ENCODE results near the gene PXT1.

Gene PXT1

GRCh38 chr6:36431197-36431596 is 11.5 kb downstream of the PXT1 start:
- H3K4me3 ChIP-seq (ENCODE audit: low read depth, low read length): no peak overlapping the region
- TF ChIP-seq, protein P1, sequence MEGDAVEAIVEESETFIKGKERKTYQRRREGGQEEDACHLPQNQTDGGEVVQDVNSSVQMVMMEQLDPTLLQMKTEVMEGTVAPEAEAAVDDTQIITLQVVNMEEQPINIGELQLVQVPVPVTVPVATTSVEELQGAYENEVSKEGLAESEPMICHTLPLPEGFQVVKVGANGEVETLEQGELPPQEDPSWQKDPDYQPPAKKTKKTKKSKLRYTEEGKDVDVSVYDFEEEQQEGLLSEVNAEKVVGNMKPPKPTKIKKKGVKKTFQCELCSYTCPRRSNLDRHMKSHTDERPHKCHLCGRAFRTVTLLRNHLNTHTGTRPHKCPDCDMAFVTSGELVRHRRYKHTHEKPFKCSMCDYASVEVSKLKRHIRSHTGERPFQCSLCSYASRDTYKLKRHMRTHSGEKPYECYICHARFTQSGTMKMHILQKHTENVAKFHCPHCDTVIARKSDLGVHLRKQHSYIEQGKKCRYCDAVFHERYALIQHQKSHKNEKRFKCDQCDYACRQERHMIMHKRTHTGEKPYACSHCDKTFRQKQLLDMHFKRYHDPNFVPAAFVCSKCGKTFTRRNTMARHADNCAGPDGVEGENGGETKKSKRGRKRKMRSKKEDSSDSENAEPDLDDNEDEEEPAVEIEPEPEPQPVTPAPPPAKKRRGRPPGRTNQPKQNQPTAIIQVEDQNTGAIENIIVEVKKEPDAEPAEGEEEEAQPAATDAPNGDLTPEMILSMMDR (IDR thresholded peaks at IDR 0.05; ENCODE audit: low read depth, low read length): no peak
- H3K36me3 ChIP-seq: no peaks in the 10 kb centered on the region
- H3K27ac ChIP-seq: no peak overlapping the region
- H3K9me3 ChIP-seq (ENCODE audit: severe bottlenecking): no peaks in the 10 kb centered on the region
- no peak for DNase-seq
- no peaks in the 10 kb centered on the region for H3K27me3 ChIP-seq (ENCODE audit: insufficient read depth, low read depth, severe bottlenecking)

DNA sequence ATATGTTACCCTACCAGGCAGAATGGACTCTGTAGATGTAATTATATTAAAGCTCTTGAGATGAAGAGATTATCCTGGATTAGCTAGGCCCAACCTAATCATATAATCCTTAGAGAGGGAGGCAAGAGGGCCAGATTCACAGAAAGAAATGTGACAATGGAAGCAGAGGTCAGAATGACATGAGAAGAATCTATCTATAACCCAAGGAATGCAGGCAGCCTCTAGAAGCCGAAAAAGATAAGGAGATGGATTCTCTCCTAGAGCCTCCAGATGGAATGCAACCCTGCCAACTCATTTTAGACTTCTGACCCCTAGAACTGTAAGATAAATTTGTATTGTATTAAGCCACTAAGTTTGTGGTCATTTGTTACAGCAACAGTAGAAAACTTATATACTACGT is 12.3 kb downstream of the PXT1 start:
- H3K27ac ChIP-seq: no peak overlapping the region
- no peaks in the 10 kb centered on the region for H3K9me3 ChIP-seq (ENCODE audit: severe bottlenecking)
- TF ChIP-seq, protein P1 (IDR thresholded peaks at IDR 0.05; ENCODE audit: low read depth, low read length): no peak
- peak; percentile 64 for DNase-seq
- H3K36me3 ChIP-seq: no peaks in the 10 kb centered on the region
- no peak overlapping the region for H3K4me3 ChIP-seq (ENCODE audit: low read depth, low read length)
- no peaks in the 10 kb centered on the region for H3K27me3 ChIP-seq (ENCODE audit: insufficient read depth, low read depth, severe bottlenecking)

- no peak overlapping the region for H3K27ac ChIP-seq
- TF ChIP-seq, protein P1 (IDR thresholded peaks at IDR 0.05; ENCODE audit: low read depth, low read length): peak; percentile 47
- H3K27me3 ChIP-seq (ENCODE audit: insufficient read depth, low read depth, severe bottlenecking): no peaks in the 10 kb centered on the region
- DNase-seq: no peak
- H3K9me3 ChIP-seq (ENCODE audit: severe bottlenecking): no peaks in the 10 kb centered on the region
- H3K36me3 ChIP-seq: no peaks in the 10 kb centered on the region
- no peak overlapping the region for H3K4me3 ChIP-seq (ENCODE audit: low read depth, low read length)
Observed at GRCh38 chr6:36428911-36429310, 13.7 kb downstream of the PXT1 start.

- Histone ChIP-seq H3K27ac (no peak overlapping the region), H3K36me3 (no peaks in the 10 kb centered on the region), H3K27me3 (ENCODE audit: insufficient read depth, low read depth, severe bottlenecking) (no peaks in the 10 kb centered on the region), H3K4me3 (ENCODE audit: low read depth, low read length) (no peak overlapping the region), H3K9me3 (ENCODE audit: severe bottlenecking) (no peaks in the 10 kb centered on the region)
- TF ChIP-seq, protein P1 (IDR thresholded peaks at IDR 0.05; ENCODE audit: low read depth, low read length): no peak
- no peak for DNase-seq
Observed at GRCh38 chr6:36426622-36427021, 16.0 kb downstream of the PXT1 start.

- Histone ChIP-seq H3K36me3 (no peaks in the 10 kb centered on the region), H3K4me3 (ENCODE audit: low read depth, low read length) (peak overlapping the region; percentile 49), H3K9me3 (ENCODE audit: severe bottlenecking) (no peaks in the 10 kb centered on the region), H3K27ac (peak overlapping the region; percentile 78), H3K27me3 (ENCODE audit: insufficient read depth, low read depth, severe bottlenecking) (no peaks in the 10 kb centered on the region)
- TF ChIP-seq, protein P1 (IDR thresholded peaks at IDR 0.05; ENCODE audit: low read depth, low read length): peak; percentile 88
- peak; percentile 100 for DNase-seq
Observed at GRCh38 chr6:36423101-36423824, 19.4 kb downstream of the PXT1 start.

DNA sequence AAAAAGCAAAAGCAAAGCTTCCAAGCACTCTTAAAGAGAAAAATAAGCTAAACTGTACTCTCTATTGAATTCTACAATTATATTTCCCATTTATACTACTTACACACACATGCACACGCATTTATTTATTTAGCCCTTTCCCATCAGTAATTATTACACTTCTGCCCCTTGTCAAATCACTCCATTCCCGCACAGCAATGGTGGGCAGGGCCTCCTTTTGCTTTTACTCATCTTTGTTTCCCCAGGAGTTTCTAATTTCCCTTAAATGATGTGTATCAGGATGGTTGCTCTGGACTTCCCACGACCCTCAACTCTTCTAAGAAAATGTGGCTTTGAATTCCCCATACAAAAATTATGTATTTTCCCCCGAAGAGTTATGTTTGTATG is 19.9 kb downstream of the PXT1 start:
- no peaks in the 10 kb centered on the region for H3K27me3 ChIP-seq (ENCODE audit: insufficient read depth, low read depth, severe bottlenecking)
- no peaks in the 10 kb centered on the region for H3K9me3 ChIP-seq (ENCODE audit: severe bottlenecking)
- H3K27ac ChIP-seq: peak overlapping the region; percentile 47
- H3K4me3 ChIP-seq (ENCODE audit: low read depth, low read length): peak overlapping the region; percentile 49
- no peak for DNase-seq
- TF ChIP-seq, protein P1 (IDR thresholded peaks at IDR 0.05; ENCODE audit: low read depth, low read length): no peak
- no peaks in the 10 kb centered on the region for H3K36me3 ChIP-seq
